Endometrium (tissue), 2 donors: ENCODE data around the gene NTM.

Experiments used
- FAIRE-seq: peaks from 2 replicates; lab custom pipeline; 2012; peaks lifted over from hg19 to GRCh38; lab: Jason Lieb, UNC
- donor health status: control.
- donor health status: control.

The NTM gene

GRCh38 chr11:131499199-131499598 lies 128.8 kb downstream of the NTM start:
- no peak for FAIRE-seq

- FAIRE-seq: no peak
Measured at GRCh38 chr11:131503017-131503416, 132.6 kb downstream of the NTM start.

- no peak for FAIRE-seq
Measured at GRCh38 chr11:131504199-131504949, 134.0 kb downstream of the NTM start.

- no peak for FAIRE-seq
Measured at GRCh38 chr11:131506348-131506747, 135.9 kb downstream of the NTM start.

GRCh38 chr11:131510662-131511061 lies 140.2 kb downstream of the NTM start:
- no peak for FAIRE-seq

GRCh38 chr11:131511794-131512193 lies 141.4 kb downstream of the NTM start:
- FAIRE-seq: no peak

GRCh38 chr11:131512228-131512627 lies 141.8 kb downstream of the NTM start:
- FAIRE-seq: no peak

- no peak for FAIRE-seq
Measured at GRCh38 chr11:131514062-131514461, 143.6 kb downstream of the NTM start.

GRCh38 chr11:131518305-131518838 lies 148.0 kb downstream of the NTM start:
- no peak for FAIRE-seq

GRCh38 chr11:131522851-131523250 lies 152.4 kb downstream of the NTM start:
- FAIRE-seq: no peak

- FAIRE-seq: no peak
Measured at GRCh38 chr11:131530407-131530806, 160.0 kb downstream of the NTM start.

- FAIRE-seq: no peak
Measured at GRCh38 chr11:131533149-131533548, 162.7 kb downstream of the NTM start.

GRCh38 chr11:131533998-131534397 lies 163.6 kb downstream of the NTM start:
- no peak for FAIRE-seq

- FAIRE-seq: no peak
Measured at GRCh38 chr11:131534611-131535010, 164.2 kb downstream of the NTM start.

GRCh38 chr11:131536159-131536558 lies 165.7 kb downstream of the NTM start:
- no peak for FAIRE-seq

GRCh38 chr11:131537196-131537595 lies 166.8 kb downstream of the NTM start:
- FAIRE-seq: no peak

- FAIRE-seq: no peak
Measured at GRCh38 chr11:131537748-131538147, 167.3 kb downstream of the NTM start.

- no peak for FAIRE-seq
Measured at GRCh38 chr11:131538322-131538721, 167.9 kb downstream of the NTM start.

GRCh38 chr11:131540676-131541075 lies 170.3 kb downstream of the NTM start:
- no peak for FAIRE-seq

GRCh38 chr11:131543389-131544025 lies 173.1 kb downstream of the NTM start:
- FAIRE-seq: no peak

GRCh38 chr11:131544591-131544990 lies 174.2 kb downstream of the NTM start:
- FAIRE-seq: no peak

GRCh38 chr11:131546218-131546895 lies 175.9 kb downstream of the NTM start:
- no peak for FAIRE-seq

GRCh38 chr11:131549099-131549498 lies 178.7 kb downstream of the NTM start:
- FAIRE-seq: no peak
